Parathyroid adenoma (tissue), 2 donors: ENCODE measurements around the gene CYB5A.

Experiments used
- H2AFZ ChIP-seq: fragments of 300-600 bp; sonication (generic); one replicate; pipeline ENCODE4 v1.7.0; 2017; ENCODE audit warnings: antibody characterized with exemption, mild to moderate bottlenecking
- H3K27ac ChIP-seq: fragments of 300-600 bp; sonication (generic); one replicate; pipeline ENCODE4 v1.7.0; 2017
- H3K27me3 ChIP-seq: fragments of 300-600 bp; sonication (generic); one replicate; pipeline ENCODE4 v1.7.0; 2017; ENCODE audit warnings: low read length; ENCODE audit not compliant: control insufficient read depth, insufficient read depth
- H3K36me3 ChIP-seq: fragments of 300-600 bp; sonication (generic); one replicate; pipeline ENCODE4 v1.7.0; 2017; ENCODE audit warnings: low read length; ENCODE audit not compliant: control insufficient read depth, insufficient read depth
- H3K4me1 ChIP-seq: fragments of 300-600 bp; sonication (generic); one replicate; pipeline ENCODE4 v1.7.0; 2017; ENCODE audit warnings: control low read depth
- H3K4me2 ChIP-seq: fragments of 300-600 bp; sonication (generic); one replicate; pipeline ENCODE4 v1.7.0; 2017; ENCODE audit warnings: low read length
- H3K4me3 ChIP-seq: fragments of 300-600 bp; sonication (generic); one replicate; pipeline ENCODE4 v1.7.0; 2017; ENCODE audit warnings: low read depth, low read length
- H3K79me2 ChIP-seq: fragments of 300-600 bp; sonication (generic); one replicate; pipeline ENCODE4 v1.7.0; 2017; ENCODE audit warnings: control low read depth
- H3K9ac ChIP-seq: fragments of 300-600 bp; sonication (generic); one replicate; pipeline ENCODE4 v1.7.0; 2017; ENCODE audit warnings: mild to moderate bottlenecking
- H3K9me3 ChIP-seq: fragments of 300-600 bp; sonication (generic); one replicate; pipeline ENCODE4 v1.7.0; 2017; ENCODE audit warnings: low read length; ENCODE audit not compliant: control insufficient read depth
- TF ChIP-seq, protein P1 (sequence below): fragments of 300-600 bp; sonication (generic); IDR thresholded peaks from one replicate; pipeline ENCODE4 v1.7.0; 2017; ENCODE audit warnings: antibody characterized with exemption, mild to moderate bottlenecking
- donor health status: primary hyperparathyroidism.

Gene CYB5A

DNA sequence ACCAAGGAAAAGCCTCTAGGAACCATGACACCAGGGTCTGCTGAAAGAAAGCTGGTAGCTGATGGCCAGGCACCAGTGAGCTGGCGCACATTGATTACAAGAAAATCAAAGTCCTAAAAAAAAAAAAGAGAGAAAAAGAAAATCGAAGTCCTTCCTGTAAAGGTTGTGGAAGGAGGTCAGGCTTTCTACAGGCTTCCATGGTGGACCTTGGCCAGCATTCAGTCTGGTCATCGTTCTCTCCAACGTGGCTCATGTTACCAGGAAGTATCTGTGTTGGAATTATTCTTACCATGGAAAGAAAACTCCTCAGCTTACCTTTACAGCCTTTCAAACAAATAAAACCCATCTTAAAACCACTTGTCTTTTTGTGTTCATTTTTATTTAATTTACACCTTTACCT lies 65.6 kb downstream of the CYB5A start:
- Histone ChIP-seq H3K9ac (no peak overlapping the region), H3K27ac (no peak overlapping the region)
- TF ChIP-seq, protein P1, sequence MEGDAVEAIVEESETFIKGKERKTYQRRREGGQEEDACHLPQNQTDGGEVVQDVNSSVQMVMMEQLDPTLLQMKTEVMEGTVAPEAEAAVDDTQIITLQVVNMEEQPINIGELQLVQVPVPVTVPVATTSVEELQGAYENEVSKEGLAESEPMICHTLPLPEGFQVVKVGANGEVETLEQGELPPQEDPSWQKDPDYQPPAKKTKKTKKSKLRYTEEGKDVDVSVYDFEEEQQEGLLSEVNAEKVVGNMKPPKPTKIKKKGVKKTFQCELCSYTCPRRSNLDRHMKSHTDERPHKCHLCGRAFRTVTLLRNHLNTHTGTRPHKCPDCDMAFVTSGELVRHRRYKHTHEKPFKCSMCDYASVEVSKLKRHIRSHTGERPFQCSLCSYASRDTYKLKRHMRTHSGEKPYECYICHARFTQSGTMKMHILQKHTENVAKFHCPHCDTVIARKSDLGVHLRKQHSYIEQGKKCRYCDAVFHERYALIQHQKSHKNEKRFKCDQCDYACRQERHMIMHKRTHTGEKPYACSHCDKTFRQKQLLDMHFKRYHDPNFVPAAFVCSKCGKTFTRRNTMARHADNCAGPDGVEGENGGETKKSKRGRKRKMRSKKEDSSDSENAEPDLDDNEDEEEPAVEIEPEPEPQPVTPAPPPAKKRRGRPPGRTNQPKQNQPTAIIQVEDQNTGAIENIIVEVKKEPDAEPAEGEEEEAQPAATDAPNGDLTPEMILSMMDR: no peak

DNA sequence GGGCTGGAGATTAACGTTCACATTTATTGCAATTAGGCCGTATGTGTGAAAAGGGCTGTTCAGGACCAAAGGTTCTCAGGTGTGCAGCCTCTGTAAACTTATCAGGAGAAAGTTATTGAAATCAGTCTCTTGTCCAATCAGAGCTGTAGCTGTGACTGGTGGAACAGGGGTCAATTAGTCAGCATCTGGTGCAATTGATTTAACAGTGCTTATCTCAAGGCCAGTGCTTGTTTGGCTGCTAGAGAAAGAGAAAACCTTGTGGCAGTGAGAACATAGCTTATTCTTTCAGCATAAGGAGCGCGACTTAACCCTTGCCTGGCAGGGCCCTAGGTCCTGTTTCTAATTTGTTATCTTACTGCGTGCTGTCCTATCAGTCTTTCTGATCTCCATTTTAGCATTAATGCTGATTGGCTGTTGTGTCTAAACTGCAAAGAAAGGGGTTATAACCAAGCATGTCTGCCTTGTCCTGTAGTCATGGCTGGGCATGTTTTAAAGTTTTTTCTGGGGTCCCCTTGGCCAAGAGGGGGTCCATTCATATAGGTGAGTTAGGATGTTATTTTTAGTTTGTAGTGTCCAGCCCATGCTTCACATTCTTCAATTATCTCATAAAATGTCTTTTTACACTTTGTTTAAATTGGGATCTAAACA lies 66.4 kb downstream of the CYB5A start:
- TF ChIP-seq, protein P1: no peak
- Histone ChIP-seq H3K79me2 (no peaks in the 10 kb centered on the region), H3K4me3 (no peak overlapping the region), H3K9ac (no peak overlapping the region), H3K9me3 (no peaks in the 10 kb centered on the region), H3K27me3 (no peaks in the 10 kb centered on the region), H3K4me1 (no peaks in the 10 kb centered on the region), H3K36me3 (no peaks in the 10 kb centered on the region), H3K4me2 (no peak overlapping the region), H3K27ac (no peak overlapping the region), H2AFZ (no peak overlapping the region)

More for the DNA sequence above, 65.6 kb downstream of the CYB5A start:
- H3K4me3 ChIP-seq: no peak overlapping the region
- H3K36me3 ChIP-seq: no peaks in the 10 kb centered on the region
- no peak overlapping the region for H3K4me2 ChIP-seq
- H3K79me2 ChIP-seq: no peaks in the 10 kb centered on the region
- no peak overlapping the region for H2AFZ ChIP-seq
- H3K9me3 ChIP-seq: no peaks in the 10 kb centered on the region
- no peaks in the 10 kb centered on the region for H3K27me3 ChIP-seq
- H3K4me1 ChIP-seq: no peaks in the 10 kb centered on the region

DNA sequence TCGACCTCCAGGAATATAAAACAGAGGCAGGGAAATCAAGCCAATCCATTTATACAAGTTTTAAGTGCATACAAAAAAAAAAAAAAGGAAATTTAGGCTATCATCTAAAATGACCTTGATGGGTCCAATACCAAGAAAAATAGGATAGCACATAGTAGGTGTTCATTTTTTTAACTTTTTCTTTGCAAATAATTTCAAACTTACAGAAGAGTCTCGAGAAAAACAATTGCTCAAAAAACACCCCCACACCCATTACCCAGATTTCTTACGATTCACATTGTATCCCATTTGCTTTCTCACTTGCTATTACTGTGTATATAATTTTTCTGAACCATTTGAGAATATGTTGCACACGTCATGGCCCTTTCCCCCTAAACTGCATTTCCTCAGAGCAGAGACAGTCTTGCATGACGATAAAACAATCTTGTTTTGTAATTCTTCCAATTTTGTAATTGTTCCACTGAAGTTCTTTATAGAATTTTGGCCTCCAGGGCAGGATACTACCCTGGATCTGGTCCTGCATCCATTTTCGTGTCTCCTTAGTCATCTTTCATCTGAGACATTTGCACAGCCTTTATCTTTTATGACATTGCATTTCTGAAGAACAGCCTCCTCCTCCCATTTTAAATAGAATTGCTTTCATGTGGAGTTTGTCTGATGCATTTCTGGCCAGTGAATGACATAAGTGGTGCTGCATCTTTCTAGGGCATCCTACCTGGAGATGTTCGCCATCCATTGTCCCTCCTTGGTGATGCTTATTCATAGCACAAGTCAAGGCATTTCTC lies 68.9 kb downstream of the CYB5A start:
- Histone ChIP-seq H2AFZ (no peak overlapping the region), H3K27ac (no peak overlapping the region), H3K4me1 (no peaks in the 10 kb centered on the region), H3K9ac (no peak overlapping the region), H3K4me3 (no peak overlapping the region), H3K4me2 (no peak overlapping the region), H3K36me3 (no peaks in the 10 kb centered on the region), H3K79me2 (no peaks in the 10 kb centered on the region), H3K9me3 (no peaks in the 10 kb centered on the region), H3K27me3 (no peaks in the 10 kb centered on the region)
- TF ChIP-seq, protein P1: no peak

GRCh38 chr18:74221081-74221480 lies 70.7 kb downstream of the CYB5A start:
- H3K4me2 ChIP-seq: no peak overlapping the region
- no peaks in the 10 kb centered on the region for H3K27me3 ChIP-seq
- no peaks in the 10 kb centered on the region for H3K9me3 ChIP-seq
- H3K4me1 ChIP-seq: no peaks in the 10 kb centered on the region
- TF ChIP-seq, protein P1: no peak
- no peaks in the 10 kb centered on the region for H3K79me2 ChIP-seq
- no peak overlapping the region for H3K4me3 ChIP-seq
- no peak overlapping the region for H2AFZ ChIP-seq
- H3K36me3 ChIP-seq: no peaks in the 10 kb centered on the region
- H3K27ac ChIP-seq: no peak overlapping the region
- no peak overlapping the region for H3K9ac ChIP-seq
